Naive B cell (primary cell): Measurements from ENCODE around the gene SELENON. TPM values are rescaled to one million over a fixed set of nuclear protein-coding genes. Genes with fewer than 3 reads are reported as not detected.

Experiments
- ATAC-seq, 2 donors: fragments of 150-1000 bp; cut with Tn5 transposase; 2 replicates each; pipeline ENCODE4 v1.10.0; 2021; ENCODE audit warnings: low read depth in 2 of 2, mild to moderate bottlenecking in 2 of 2, moderate library complexity in 2 of 2
- DNase-seq: peaks from one replicate; pipeline ENCODE4 v3.0.0; 2022
- H3K27ac Mint-ChIP-seq, 6 donors: one replicate each; pipeline ENCODE4 v1.8.0; 2020 to 2022; ENCODE audit warnings: mild to moderate bottlenecking in 6 of 6, mixed read lengths in 6 of 6, moderate library complexity in 5 of 6, inconsistent platforms in 2 of 6
- H3K27me3 Mint-ChIP-seq, 3 donors: one replicate each; pipeline ENCODE4 v1.8.0; 2021 to 2022; ENCODE audit warnings: mixed read lengths in 3 of 3, mild to moderate bottlenecking in 1 of 3
- H3K36me3 Mint-ChIP-seq, 2 donors: one replicate each; pipeline ENCODE4 v1.8.0; 2020 to 2022; ENCODE audit warnings: mixed read lengths in 2 of 2, inconsistent platforms in 1 of 2, mild to moderate bottlenecking in 1 of 2
- H3K4me1 Mint-ChIP-seq, 3 donors: one replicate each; pipeline ENCODE4 v1.8.0; 2020 to 2022; ENCODE audit warnings: mixed read lengths in 3 of 3, inconsistent platforms in 1 of 3, mild to moderate bottlenecking in 1 of 3, moderate library complexity in 1 of 3
- H3K4me3 Mint-ChIP-seq, 8 donors: one replicate each; pipeline ENCODE4 v1.8.0; 2020 to 2022; ENCODE audit warnings: mild to moderate bottlenecking in 8 of 8, mixed read lengths in 8 of 8, moderate library complexity in 8 of 8, inconsistent platforms in 2 of 8
- H3K9me3 Mint-ChIP-seq, 7 donors: one replicate each; pipeline ENCODE4 v1.8.0; 2020 to 2022; ENCODE audit warnings: mixed read lengths in 7 of 7, mild to moderate bottlenecking in 5 of 7, inconsistent platforms in 2 of 7, moderate library complexity in 1 of 7
- polyA plus RNA-seq, 6 donors: library from polyadenylated mRNA; unstranded; fragments of 300-500 nt; fragmentation: Illumina TruSeq; gene quantifications; one replicate each; pipeline ENCODE4 v1.2.3, GENCODE V29; 2021; ENCODE audit warnings: low read depth in 6 of 6

Gene SELENON
- polyA plus RNA-seq, 6 donors from 2014 or later = 1.2 to 3.3 (median 1.3) TPM

DNA sequence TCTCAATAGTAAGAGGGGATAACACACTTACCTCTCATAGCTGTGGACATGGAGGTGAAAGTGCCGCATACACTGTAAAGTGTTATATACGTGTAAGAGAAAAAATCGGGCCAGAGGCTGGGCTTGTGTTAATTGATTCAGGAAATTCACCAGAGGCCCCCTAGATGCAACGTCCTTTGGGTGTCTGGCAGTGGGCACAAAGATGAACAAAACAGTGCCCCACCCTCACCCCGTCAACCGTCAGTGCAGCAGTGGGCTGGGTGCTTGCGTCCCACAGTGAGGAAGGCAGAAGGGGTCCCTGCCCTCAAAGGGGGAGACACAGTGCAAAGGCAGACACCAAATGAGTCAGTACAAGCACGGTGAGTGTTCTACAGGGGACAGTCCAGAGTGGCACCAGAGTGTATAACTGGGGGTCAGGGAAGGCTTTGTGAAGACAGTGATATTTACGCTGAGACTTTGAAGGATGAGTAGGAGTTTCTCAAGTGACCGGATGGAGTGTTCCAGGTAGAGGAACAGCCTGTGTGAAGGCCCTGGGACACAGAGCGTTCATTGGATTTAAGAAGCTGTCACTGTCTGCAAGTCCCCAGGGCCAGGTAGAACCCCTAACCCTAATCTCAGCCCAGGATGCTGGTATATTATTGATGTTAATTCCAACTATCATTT, 13.2 kb downstream of the SELENON start:
- Mint-ChIP-seq H3K27ac (no peak overlapping the region), H3K4me1 (peaks cover 17 to 25% (median 24%) of the 10 kb centered on the region in 3 donors), H3K27me3 (no peaks in the 10 kb centered on the region), H3K9me3 (no peaks in the 10 kb centered on the region), H3K4me3 (peak overlapping the region in 1 of 8 donors; percentile 18), H3K36me3 (no peaks in the 10 kb centered on the region)
- ATAC-seq (no peak), DNase-seq (no peak)

DNA sequence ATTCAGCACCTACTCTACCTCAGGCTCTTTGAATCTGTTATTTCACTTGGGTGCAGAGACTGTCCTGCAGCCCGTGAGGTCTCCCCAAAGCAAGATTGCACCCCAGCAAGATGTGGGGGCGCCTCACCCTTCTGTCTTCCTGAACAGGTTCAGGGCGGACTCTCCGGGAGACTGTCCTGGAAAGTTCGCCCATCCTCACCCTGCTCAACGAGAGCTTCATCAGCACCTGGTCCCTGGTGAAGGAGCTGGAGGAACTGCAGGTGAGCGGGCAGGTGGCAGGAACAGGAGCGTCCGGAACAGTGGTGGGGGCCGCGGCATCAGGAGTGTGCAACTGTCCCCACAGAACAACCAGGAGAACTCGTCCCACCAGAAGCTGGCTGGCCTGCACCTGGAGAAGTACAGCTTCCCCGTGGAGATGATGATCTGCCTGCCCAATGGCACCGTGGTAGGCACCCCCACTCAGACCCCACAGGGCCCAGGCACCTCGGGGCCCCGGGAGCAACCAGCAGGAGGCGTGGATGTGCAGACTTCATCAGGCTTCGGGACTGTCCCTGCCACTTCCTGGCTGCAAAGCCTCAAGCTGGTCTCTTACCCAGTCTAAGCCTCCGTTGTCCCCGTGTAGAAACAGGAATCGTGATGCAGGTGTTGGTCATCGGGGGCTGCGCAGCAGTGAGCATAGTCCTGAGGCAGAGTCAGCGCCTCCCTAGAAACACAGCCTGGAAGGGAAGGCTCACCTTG, 13.9 kb downstream of the SELENON start:
- Mint-ChIP-seq H3K4me1 (peaks cover 19 to 31% (median 30%) of the 10 kb centered on the region in 3 donors), H3K36me3 (no peaks in the 10 kb centered on the region), H3K27ac (no peak overlapping the region), H3K9me3 (no peaks in the 10 kb centered on the region), H3K27me3 (no peaks in the 10 kb centered on the region), H3K4me3 (no peak overlapping the region)
- ATAC-seq (no peak), DNase-seq (no peak)

DNA sequence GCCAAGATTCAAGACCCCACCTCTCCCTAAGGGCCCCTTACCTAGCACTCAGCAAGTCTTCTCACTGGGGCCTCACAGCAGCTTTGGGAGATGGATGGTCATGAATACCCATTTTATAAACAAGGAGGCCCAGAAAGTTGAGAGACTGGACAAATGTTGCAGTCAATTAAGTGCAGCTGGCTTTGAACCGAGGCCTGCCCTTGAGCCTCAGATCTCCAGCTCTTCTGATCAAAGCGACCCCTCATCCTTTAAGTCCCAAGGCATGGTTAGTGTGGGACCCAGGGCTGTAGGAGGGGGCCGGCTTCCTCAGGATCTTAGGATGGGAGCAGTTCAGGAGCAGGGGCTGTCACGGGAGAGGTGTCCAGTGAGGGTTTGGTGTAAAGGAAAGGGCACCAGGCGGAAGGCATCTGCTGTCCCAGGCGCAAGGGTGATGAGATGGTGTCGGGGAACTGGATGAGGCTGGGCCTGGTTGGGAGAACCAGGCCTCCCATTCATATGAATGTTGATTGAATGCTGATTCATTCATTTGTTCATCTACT, 14.6 kb downstream of the SELENON start:
- Mint-ChIP-seq H3K27me3 (no peaks in the 10 kb centered on the region), H3K4me3 (peak overlapping the region in 1 of 8 donors; percentile 19), H3K9me3 (no peaks in the 10 kb centered on the region), H3K27ac (peak overlapping the region in 1 of 6 donors; percentile 47), H3K36me3 (no peaks in the 10 kb centered on the region), H3K4me1 (peaks cover 19 to 32% (median 31%) of the 10 kb centered on the region in 3 donors)
- DNase-seq (no peak), ATAC-seq (no peak)

DNA sequence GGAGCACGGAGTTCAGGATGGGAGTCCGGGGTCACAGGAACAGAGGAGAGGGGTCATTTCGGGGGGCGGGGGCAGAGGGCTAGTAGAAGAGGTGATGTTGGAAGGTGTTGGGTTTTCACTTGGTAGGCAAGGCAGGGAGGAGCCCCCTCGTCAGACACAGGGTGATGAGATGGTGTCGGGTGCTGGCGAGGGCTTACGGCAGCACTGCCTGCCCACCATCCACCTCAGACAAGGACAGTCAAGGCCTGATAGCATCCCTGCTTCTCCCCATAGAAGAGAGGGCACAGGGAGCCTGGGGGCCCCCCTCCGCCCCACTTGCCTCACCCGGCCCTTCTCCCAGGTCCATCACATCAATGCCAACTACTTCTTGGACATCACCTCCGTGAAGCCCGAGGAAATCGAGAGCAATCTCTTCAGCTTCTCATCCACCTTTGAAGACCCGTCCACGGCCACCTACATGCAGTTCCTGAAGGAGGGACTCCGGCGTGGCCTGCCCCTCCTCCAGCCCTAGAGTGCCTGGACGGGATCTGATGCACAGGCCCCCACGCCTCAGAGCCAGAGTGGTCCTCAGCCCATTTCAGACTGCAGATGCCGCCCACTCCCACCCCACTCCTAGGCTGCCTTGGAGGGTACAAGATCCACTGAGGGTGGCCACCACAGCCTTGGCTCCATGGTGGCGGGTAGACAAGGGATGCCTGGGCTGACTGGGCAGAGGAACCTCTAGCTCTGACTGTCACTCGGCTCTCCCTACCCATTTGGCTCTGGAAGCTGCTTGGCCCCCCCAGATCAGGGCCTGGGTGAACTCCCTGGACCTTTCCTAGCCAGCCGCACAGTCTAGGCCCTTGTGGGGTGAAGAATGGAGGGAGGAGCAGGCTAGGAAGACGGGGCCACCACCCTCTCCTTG, 15.5 kb downstream of the SELENON start:
- Mint-ChIP-seq H3K27me3 (no peaks in the 10 kb centered on the region), H3K36me3 (no peaks in the 10 kb centered on the region), H3K9me3 (no peaks in the 10 kb centered on the region), H3K4me3 (peak overlapping the region in 2 of 8 donors; percentile 3 to 8), H3K4me1 (peaks cover 15 to 24% (median 24%) of the 10 kb centered on the region in 3 donors), H3K27ac (peak overlapping the region in 1 of 6 donors; percentile 22)
- no peak for DNase-seq
- ATAC-seq = no peak

DNA sequence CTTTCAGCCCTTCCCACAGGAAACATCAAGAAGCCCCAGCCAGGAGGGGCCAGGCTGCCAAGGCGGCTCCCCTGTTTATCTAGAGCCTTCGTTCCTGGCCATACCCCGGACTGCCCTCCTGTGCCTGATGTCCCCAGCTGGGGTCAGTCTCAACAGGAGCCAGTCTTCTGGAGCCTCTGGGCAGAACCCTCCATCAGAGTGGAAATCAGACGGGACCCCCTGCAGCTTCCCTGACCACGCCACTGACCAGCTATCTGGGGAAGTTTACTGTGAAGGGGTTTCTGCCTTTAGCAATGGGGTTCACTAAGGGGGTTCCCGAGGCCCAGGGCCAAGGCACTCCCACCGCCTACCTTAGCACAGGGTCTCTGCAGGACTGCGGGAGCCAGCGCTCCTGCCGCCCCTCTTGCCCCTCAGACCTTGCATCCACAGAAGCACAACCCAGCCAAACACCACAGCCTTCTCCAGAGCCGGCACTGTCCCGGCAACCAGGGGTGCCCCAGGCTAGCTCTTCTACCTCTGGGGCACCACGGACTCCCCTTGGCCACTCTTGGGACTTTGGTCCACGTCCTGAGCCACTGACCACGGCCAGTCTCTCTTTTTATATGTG, 16.2 kb downstream of the SELENON start:
- no peak for DNase-seq
- Mint-ChIP-seq H3K9me3 (no peaks in the 10 kb centered on the region), H3K4me1 (peaks cover 23 to 25% (median 24%) of the 10 kb centered on the region in 3 donors), H3K36me3 (no peaks in the 10 kb centered on the region), H3K27me3 (no peaks in the 10 kb centered on the region), H3K27ac (no peak overlapping the region), H3K4me3 (peak overlapping the region in 1 of 8 donors; percentile 18)
- no peak for ATAC-seq

DNA sequence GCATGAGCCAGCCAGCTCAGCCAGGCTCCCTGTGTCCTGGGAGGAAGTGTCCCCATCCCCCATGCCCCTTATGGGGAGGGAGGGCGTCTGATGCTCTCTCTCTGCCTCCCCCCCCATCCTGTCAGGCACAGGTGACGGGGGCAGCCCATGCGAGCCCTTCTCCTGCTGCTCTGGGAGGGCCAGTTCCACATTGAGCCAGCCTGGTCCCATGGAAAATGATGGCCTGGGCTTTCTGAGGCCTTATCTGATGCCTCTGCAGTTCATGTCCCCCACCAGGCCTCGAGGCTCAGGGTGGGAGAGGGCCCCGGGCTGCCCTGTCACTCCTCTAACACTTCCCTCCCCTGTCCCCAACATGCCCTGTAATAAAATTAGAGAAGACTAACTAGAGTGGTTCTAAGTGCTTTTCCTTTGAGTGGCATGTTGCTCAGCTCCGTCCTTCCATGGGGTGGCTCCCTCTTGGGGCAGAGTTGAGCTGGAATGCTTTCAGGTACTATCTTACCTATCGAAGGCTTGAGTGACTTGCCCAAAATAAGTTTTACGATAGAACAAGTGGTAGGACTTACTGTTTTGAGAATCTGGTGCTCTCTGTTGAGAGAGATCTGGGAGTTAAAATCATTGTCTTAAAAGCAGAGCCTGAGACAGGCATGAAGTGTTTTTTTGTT, 18.0 kb downstream of the SELENON start:
- Mint-ChIP-seq H3K4me3 (peak overlapping the region; percentile 83 to 99 (median 92)), H3K27ac (peak overlapping the region in 5 of 6 donors; percentile 7 to 59 (median 20)), H3K36me3 (no peaks in the 10 kb centered on the region), H3K27me3 (no peaks in the 10 kb centered on the region), H3K4me1 (peaks cover 34 to 37% (median 35%) of the 10 kb centered on the region in 3 donors), H3K9me3 (no peaks in the 10 kb centered on the region)
- DNase-seq = no peak
- no peak for ATAC-seq

DNA sequence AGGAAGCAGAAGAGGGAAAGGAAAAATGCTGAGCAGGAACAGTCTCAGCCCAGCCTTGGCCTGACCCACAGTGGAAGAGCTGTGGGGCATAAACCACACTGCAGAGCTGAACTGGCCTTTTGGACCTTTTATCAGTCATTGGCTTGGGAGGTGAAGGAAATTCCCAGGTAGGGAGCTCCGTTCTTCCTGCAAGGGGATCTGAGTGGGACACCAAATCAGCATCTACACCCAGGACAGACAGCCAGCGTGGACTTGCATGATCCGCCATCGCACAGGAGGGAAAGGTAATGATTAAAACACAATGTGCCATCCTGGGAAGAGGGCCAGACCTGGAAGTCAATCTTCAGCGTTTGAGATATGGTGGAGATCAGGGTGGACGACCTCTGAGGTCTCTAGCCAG, 18.6 kb downstream of the SELENON start:
- ATAC-seq (no peak), DNase-seq (no peak)
- Mint-ChIP-seq H3K36me3 (no peaks in the 10 kb centered on the region), H3K4me1 (peaks cover 34 to 37% (median 35%) of the 10 kb centered on the region in 3 donors), H3K4me3 (peak overlapping the region; percentile 85 to 99 (median 94)), H3K27ac (peak overlapping the region in 4 of 6 donors; percentile 7 to 96 (median 15)), H3K9me3 (no peaks in the 10 kb centered on the region), H3K27me3 (no peaks in the 10 kb centered on the region)

DNA sequence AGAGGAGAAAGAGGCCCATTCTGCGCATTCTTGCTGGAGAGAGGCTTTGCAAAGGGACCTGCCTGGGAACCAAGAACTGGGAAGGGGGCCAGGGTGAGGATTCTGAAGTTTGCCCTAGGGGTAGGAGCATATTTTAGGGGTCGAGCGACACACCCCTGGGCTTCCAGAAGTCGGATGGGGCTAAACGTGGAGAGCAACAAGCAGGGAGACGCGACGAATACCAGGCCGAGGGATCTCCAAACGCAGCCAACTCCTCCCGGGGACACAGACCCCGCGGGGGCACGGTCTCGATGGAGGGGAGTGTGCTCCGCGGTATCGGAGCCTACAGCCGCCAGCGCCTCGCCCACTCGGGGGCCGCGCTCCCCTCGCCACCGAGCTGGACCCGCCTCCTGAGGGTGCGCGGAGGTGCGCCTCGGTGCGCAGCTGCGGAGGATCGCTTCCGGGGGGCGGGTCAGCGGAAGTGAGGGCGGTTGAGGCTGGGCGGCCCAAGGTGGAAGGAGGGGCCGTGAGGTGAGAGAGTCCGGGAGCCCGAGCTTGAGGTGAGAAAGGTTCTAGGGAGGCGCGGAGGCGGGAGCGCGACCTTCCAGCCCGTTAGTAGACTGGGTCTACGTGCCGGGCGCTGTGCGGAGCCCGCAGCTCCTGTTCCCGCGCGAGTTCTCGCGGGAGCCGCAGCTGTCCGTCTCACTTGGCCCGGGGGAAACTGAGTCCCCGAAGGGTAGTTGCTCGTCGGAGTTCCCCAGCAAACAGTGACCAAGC, 19.7 kb downstream of the SELENON start, which contains the start of gene MTFR1L:
MTFR1L (plus strand) TSS at position 464 of the 756 bp plus-strand sequence. CDS start 3,151 bp downstream, outside the sequence.
- H3K4me3 Mint-ChIP-seq = peak within 1 kb of the TSS; percentile 85 to 99 (median 97)
- peaks cover 34 to 43% (median 35%) of the 10 kb centered on the region in 3 donors for H3K4me1 Mint-ChIP-seq

DNA sequence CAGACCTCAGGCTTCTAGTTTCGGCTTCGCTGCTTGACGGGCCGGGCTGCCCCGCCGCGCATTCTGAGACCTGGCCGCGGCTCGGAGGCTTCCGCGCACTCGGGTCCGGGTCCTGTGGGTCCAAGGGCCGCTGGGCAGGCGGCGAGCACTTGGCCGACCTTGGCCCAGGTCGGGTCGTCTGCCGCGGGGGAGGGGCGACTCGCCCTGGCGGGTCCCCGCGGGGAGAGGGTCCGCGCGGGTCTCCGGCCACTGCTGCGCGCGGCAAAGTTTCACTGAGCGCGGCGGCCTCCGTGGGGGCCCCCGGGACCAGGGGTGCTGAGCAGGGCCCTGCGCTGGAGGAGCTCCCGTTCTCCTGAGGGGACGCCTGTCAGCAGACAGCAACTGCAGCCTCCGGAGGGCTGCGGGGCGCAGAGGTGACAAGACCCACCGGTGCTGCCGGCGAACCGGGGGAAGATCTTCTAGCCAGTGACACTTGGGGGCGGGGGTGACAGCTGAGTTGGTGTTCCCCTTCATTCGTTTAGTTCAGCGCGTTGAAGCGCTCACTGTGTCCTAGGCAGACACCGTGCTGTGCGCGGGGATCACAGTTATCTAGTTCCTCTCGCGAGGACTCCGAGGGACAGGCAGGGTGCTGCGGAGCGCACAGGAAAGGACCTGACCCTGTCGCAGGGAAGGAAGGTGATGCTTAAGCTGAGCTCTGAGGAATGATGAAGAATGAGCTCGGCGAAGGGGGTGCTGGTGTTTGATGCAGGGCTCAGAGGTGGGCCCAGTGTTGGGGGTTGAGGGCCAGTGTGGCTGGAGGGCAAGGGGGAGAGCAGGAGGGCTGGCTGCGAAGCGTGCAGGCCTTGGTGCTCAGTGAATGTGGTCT, 20.5 kb downstream of the SELENON start:
- no peaks in the 10 kb centered on the region for H3K27me3 Mint-ChIP-seq
- peak overlapping the region; percentile 85 to 99 (median 97) for H3K4me3 Mint-ChIP-seq
- peaks cover 31 to 43% (median 35%) of the 10 kb centered on the region in 3 donors for H3K4me1 Mint-ChIP-seq
- no peaks in the 10 kb centered on the region for H3K36me3 Mint-ChIP-seq
- peak overlapping the region; percentile 81 to 97 (median 96) for H3K27ac Mint-ChIP-seq
- ATAC-seq (peak; percentile 72 to 76), DNase-seq (peak; percentile 57)
- no peaks in the 10 kb centered on the region for H3K9me3 Mint-ChIP-seq

More for the DNA sequence above, 19.7 kb downstream of the SELENON start, which contains the start of gene MTFR1L:
- no peaks in the 10 kb centered on the region for H3K27me3 Mint-ChIP-seq
- peak; percentile 83 to 87 for ATAC-seq
- no peaks in the 10 kb centered on the region for H3K36me3 Mint-ChIP-seq
- peak within 1 kb of the TSS; percentile 81 to 97 (median 96) for H3K27ac Mint-ChIP-seq
- no peaks in the 10 kb centered on the region for H3K9me3 Mint-ChIP-seq
- DNase-seq = peak; percentile 90

DNA sequence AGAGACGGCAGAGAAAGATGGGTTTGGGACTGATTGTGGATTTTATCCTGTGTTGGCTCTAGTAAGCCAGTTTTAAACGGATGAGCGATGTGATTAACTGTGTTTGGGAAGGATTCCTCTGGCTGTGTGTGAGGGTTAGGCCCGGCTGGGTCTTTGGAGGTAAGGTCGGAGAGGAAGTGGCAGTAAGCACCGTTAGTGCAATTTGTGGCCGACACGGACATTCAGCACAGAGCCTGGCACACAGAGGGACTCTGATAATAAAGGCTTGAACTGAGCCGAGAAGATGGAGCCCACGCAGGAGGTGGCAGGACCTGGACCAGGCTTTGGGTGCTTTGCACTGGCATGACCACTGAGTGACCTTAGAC, 21.1 kb downstream of the SELENON start:
- DNase-seq (no peak), ATAC-seq (no peak)
- Mint-ChIP-seq H3K36me3 (no peaks in the 10 kb centered on the region), H3K9me3 (no peaks in the 10 kb centered on the region), H3K4me3 (peak overlapping the region; percentile 85 to 99 (median 94)), H3K27me3 (no peaks in the 10 kb centered on the region), H3K4me1 (peaks cover 32 to 43% (median 35%) of the 10 kb centered on the region in 3 donors), H3K27ac (peak overlapping the region; percentile 81 to 97 (median 96))

DNA sequence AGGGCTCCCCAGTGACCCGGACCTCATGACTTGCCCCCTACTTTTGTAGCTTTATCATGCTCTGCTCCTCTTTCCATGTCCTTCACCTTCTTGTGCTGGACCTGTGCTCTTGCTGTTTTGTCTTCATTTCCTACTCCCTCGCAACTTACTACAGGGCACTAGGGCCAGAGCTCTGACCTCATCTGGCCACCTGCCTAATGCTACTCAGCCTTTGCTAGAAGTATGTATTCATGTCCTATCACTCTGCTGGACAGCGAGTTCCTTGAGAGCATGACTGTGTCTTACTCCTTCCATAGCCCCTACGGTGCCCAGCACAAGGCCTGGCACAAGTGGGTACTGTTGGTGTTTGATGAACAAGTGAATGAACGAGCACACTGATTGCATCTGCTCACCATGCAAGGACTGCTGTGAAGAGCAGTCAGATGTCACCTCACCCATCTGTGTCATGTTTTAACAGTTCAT, 21.7 kb downstream of the SELENON start:
- Mint-ChIP-seq H3K9me3 (no peaks in the 10 kb centered on the region), H3K4me3 (peak overlapping the region; percentile 67 to 99 (median 94)), H3K27ac (peak overlapping the region in 4 of 6 donors; percentile 19 to 96 (median 42)), H3K36me3 (no peaks in the 10 kb centered on the region), H3K4me1 (peaks cover 34 to 43% (median 35%) of the 10 kb centered on the region in 3 donors), H3K27me3 (no peaks in the 10 kb centered on the region)
- no peak for DNase-seq
- no peak for ATAC-seq
